ENCODE data around the gene RGS19.

The RGS19 gene

DNA sequence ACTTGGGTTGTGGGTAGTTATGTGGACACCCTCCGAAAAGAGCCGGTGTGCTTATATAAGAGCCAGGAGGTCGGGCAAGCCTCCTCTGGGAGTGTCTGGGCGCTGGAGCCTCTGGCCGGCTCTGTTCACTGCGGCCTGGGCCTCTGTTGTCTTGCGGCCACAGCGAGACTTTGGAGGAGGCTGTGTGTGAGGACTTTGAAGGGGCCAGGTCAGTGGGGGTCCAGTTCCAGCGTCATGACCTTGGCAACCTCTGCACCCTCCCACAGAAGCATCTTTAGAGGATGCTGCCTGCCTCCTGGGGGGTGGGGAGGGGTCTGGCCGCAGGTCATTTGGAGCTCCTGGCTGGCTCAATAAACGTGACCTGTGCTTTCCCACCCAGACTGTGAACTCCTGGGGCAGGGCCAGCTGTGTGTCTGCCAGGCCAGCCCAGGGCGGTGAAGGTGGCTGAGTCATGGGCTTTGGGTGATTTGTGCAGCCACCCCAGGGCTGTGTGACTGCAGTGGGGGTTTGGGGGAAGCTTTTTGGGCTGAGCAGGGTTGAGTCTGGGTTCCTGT, 15.1 kb downstream of the RGS19 start:
- DNase-seq: no peak
- no peaks in the 10 kb centered on the region for H3K9me3 Mint-ChIP-seq
- TF ChIP-seq, protein P1, sequence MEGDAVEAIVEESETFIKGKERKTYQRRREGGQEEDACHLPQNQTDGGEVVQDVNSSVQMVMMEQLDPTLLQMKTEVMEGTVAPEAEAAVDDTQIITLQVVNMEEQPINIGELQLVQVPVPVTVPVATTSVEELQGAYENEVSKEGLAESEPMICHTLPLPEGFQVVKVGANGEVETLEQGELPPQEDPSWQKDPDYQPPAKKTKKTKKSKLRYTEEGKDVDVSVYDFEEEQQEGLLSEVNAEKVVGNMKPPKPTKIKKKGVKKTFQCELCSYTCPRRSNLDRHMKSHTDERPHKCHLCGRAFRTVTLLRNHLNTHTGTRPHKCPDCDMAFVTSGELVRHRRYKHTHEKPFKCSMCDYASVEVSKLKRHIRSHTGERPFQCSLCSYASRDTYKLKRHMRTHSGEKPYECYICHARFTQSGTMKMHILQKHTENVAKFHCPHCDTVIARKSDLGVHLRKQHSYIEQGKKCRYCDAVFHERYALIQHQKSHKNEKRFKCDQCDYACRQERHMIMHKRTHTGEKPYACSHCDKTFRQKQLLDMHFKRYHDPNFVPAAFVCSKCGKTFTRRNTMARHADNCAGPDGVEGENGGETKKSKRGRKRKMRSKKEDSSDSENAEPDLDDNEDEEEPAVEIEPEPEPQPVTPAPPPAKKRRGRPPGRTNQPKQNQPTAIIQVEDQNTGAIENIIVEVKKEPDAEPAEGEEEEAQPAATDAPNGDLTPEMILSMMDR (IDR thresholded peaks at IDR 0.05): no peak
- no peaks in the 10 kb centered on the region for H3K36me3 Mint-ChIP-seq (ENCODE audit: low read depth)
- H3K4me3 Mint-ChIP-seq: peak overlapping the region; percentile 93
- peak overlapping the region; percentile 57 for H3K27ac Mint-ChIP-seq
- H3K4me1 Mint-ChIP-seq: peaks cover 34% of the 10 kb centered on the region
- H3K27me3 Mint-ChIP-seq (ENCODE audit: low read depth, poor library complexity): peaks cover 11% of the 10 kb centered on the region

DNA sequence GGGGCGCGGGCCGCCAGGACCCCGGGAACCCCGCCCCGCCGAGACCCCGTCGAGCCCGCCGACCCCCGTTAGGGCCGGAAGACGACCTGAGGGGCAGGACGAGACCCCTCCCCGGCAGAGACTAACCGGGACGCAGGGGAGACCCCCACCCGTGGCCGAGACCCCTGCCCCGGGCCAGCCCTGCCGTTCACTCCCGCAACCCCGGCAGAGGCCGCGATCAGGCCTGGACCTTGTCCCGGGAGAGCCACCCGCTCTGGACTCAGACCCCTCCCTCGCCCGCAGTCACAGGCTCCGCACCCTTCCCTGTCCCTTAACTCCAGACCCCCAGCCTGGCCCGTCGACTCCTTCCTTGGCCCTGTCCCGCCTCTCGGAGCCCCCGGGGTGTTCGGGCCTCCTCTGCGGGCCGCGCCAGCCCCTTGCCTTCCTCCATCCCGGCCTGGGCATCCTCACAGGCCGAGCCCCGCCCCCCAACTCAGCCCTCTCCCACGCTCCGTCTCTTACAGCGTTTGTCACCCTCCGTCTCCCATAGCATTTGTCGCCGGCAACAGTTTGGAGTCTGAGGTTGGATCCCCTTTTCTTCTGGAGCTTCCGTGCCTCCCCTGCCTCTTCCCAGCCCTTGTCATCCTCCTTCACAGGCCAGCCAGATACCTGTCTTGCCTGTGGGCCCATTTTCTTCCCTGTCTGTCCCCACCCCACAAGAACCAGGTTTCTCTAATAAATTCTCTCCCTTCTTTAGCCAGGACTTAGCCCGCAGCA, 15.8 kb downstream of the RGS19 start:
- no peaks in the 10 kb centered on the region for H3K9me3 Mint-ChIP-seq
- peaks cover 34% of the 10 kb centered on the region for H3K4me1 Mint-ChIP-seq
- DNase-seq: peak; percentile 67
- H3K27ac Mint-ChIP-seq: peak overlapping the region; percentile 57
- H3K36me3 Mint-ChIP-seq (ENCODE audit: low read depth): no peaks in the 10 kb centered on the region
- H3K4me3 Mint-ChIP-seq: peak overlapping the region; percentile 93
- TF ChIP-seq, protein P1 (IDR thresholded peaks at IDR 0.05): no peak
- peaks cover 11% of the 10 kb centered on the region for H3K27me3 Mint-ChIP-seq (ENCODE audit: low read depth, poor library complexity)

DNA sequence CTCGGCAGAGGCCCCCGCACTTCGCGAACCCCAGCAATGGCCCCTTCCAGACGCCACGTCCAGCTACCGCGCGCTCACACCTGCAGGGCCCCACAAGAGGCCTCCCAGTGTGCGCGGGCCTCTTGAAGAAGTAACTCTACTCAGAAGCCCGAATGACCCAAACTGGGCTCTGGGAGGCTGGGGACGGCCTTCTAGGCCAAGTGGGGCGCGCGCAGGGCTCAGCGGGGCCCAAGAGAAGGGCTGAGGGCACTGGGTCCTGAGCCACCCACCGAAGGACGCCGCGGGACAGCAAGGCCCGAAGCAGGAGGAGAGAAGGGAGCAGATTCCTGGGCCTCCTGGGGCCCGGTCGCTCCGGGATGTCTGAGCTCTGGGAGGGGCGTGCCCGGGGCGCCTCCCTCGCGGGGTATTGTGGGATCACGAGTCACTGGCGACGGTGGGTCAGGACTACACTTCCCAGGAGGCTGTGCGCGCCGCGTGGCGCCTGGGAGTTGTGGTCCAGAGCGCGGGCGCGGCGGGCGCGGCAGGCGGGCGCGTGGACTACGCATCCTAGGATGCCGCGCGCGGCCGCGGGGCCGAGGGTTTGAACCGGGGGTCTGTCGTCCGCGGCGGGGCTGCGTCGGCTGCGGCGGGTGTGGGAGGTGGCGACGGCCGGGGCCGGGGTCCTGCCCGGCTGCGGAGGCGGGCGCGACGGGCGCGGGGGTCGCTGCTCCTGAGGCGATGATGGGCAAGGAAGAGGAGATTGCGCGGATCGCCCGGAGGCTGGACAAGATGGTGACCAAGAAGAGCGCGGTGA, 16.5 kb downstream of the RGS19 start, which contains the start of gene TCEA2:
Gene TCEA2, plus strand, starts transcription at position 603 of the 793 bp plus-strand sequence. Its CDS starts 115 bp downstream, at position 718.
- peaks cover 39% of the 10 kb centered on the region for H3K4me1 Mint-ChIP-seq
- peak; percentile 97 for DNase-seq
- H3K4me3 Mint-ChIP-seq: peak within 1 kb of the TSS; percentile 93
- H3K27me3 Mint-ChIP-seq (ENCODE audit: low read depth, poor library complexity): peaks cover 11% of the 10 kb centered on the region
- peak within 1 kb of the TSS; percentile 64 for H3K27ac Mint-ChIP-seq
- TF ChIP-seq, protein P1 (IDR thresholded peaks at IDR 0.05): no peak
- no peaks in the 10 kb centered on the region for H3K9me3 Mint-ChIP-seq
- H3K36me3 Mint-ChIP-seq (ENCODE audit: low read depth): no peaks in the 10 kb centered on the region

DNA sequence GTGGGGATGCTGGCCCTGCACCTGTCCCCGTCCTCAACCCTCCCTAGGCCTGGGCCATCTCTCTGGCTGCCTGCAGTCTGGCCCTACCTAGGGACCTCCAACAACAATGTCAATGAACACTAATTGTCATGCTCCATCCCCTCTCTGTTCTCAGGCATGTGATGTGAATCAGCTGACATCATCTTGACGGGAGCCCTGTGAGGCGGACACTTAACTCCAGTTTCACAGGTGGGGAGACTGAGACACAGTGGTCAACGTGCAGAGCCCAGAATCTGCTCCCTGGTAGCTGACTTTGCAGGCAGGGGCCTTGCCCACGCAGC, 17.1 kb downstream of the RGS19 start:
- H3K27ac Mint-ChIP-seq: peak overlapping the region; percentile 64
- peak overlapping the region; percentile 93 for H3K4me3 Mint-ChIP-seq
- H3K9me3 Mint-ChIP-seq: no peaks in the 10 kb centered on the region
- peaks cover 11% of the 10 kb centered on the region for H3K27me3 Mint-ChIP-seq (ENCODE audit: low read depth, poor library complexity)
- TF ChIP-seq, protein P1 (IDR thresholded peaks at IDR 0.05): no peak
- DNase-seq: no peak
- peaks cover 44% of the 10 kb centered on the region for H3K4me1 Mint-ChIP-seq
- no peaks in the 10 kb centered on the region for H3K36me3 Mint-ChIP-seq (ENCODE audit: low read depth)

DNA sequence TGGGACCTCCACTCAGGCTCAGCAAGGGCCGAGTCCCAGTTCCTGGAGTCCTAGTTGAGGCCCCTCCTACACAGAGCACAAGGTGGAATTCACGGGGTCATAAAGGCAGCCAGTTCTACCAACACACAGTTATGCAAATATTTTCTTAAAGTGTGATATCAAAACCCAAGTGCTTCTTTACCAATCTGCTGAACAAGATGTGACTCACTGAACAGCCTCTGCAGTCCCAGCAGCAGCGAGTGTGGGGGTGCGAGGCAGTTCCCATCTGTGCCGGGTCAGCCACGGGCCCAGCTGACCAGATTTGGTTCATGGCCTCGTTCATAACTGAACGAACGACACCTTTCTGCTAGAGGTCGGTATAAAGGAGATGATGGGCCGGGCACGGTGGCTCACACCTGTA, 20.8 kb downstream of the RGS19 start:
- TF ChIP-seq, protein P1 (IDR thresholded peaks at IDR 0.05): no peak
- H3K4me1 Mint-ChIP-seq: peaks cover 43% of the 10 kb centered on the region
- H3K27ac Mint-ChIP-seq: no peak overlapping the region
- H3K36me3 Mint-ChIP-seq (ENCODE audit: low read depth): no peaks in the 10 kb centered on the region
- no peaks in the 10 kb centered on the region for H3K9me3 Mint-ChIP-seq
- no peak overlapping the region for H3K4me3 Mint-ChIP-seq
- peaks cover 11% of the 10 kb centered on the region for H3K27me3 Mint-ChIP-seq (ENCODE audit: low read depth, poor library complexity)
- DNase-seq: no peak

Data from nephron progenitor cell (in vitro differentiated cells).